Astrocyte (in vitro differentiated cells and primary cell): ENCODE data around the gene CCDC30.

Experiments
- CTCF ChIP-seq: IDR thresholded peaks from 2 replicates; pipeline ENCODE4 v1.5.1; 2011; ENCODE audit warnings: low read depth, mild to moderate bottlenecking, inconsistent platforms, low read length, moderate library complexity; ENCODE audit not compliant: insufficient read depth
- EZH2 ChIP-seq: IDR thresholded peaks from 2 replicates; pipeline ENCODE4 v1.6.1; 2012; ENCODE audit warnings: mild to moderate bottlenecking, low read length, inconsistent platforms; ENCODE audit not compliant: insufficient read depth

- TF ChIP-seq CTCF (no peak), EZH2 (no peak)
Measured at GRCh38 chr1:42518908-42519307, 55.8 kb downstream of the CCDC30 start.
